NCI-H524 (cell line): Measurements from ENCODE around the gene RAB10.
"Not testable (repeated sequence)": the region's sequence is repeated elsewhere in the genome, so short reads cannot be mapped to it uniquely, and the experiment has no call there.

Experiments
- DNase-seq, 2 experiments: peaks; one replicate each; lab custom pipeline; 2025; lab: John Stamatoyannopoulos, UW

The RAB10 gene

DNA sequence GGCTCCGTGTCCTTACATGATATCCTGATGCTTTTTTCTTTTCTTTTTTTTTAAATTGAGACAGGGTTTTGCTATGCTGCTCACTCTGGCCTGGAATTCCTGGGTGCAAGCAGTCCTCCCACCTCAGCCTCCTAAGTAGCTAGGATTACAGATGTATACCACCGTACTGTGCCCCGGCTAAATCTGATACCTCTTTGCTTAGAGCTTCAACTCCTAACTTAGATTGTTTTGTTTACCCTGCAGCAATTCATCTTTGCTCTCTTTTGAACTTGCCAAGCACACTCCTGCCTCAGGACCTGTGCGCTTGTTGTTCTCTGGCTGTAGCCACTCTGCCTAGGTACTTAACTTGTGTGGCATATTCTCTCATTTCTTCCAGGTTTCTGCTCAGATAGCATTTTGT lies 24.5 kb downstream of the RAB10 start:
- DNase-seq: no peak

- DNase-seq: no peak
These were observed 25.7 kb downstream of the RAB10 start for GRCh38 chr2:26059542-26059941.

- DNase-seq: no peak
These were observed 27.7 kb downstream of the RAB10 start for GRCh38 chr2:26061539-26061938.

- DNase-seq: no peak
These were observed 31.0 kb downstream of the RAB10 start for GRCh38 chr2:26064846-26065245.

DNA sequence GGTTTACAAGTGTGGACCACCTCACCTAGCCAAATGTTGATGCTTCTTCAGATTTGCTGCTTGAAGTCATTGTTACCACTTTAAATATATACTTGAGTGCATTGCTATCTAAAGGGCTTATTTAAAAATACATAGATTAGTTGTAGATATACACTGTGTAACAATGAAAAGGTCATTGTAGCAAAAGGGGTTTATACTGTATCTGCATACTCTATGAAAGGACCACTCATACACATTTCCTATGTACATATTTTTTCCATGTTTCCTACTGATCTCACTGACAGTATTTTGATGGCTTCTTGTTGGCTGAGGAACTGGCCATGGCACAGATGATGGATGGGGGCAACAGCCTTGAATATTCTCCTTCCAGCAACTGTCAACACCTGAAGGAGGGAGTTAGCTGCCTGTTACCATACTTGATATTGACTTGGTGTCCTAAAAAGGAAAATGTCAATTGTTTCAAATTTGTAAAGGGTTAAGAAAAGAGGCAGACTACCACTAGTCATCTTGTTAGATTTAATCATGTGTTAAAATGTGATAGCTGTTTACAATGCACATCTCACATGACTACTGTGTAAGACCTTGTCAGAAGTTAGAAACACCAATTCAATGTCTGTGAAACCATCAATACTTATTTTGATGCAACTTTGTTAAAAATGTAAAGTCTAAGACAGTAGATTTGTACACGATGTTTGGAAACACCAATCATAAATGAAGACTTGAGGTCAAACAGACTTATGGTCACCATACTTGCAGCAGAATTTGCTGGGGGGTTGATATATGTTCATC lies 33.5 kb downstream of the RAB10 start:
- DNase-seq: no peak

DNA sequence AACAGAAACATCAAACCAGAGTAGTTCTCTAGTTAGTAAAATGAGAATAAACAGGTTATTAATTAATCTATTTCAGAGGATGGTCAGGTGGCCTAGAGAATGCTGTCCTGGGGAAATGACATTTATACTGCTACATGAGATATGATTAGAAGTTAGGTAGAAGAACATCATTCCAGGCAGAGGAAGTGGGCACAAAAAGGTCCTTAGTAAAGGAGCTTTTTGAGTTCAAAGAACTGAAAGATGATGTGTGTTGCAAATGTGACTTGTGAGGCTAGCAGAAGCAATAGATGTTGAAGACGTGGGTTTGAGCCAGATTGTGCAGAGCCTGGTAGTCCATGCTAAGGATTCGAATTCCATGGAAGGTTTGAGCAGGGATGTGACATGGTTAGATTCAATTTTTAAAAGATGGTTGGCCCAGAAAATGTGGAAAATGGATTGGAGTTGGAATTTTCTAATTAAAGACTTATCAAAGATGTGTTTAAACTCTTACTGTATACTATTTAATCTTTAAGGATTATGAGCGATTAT lies 34.2 kb downstream of the RAB10 start:
- no peak for DNase-seq

GRCh38 chr2:26068602-26069298 lies 34.9 kb downstream of the RAB10 start:
- DNase-seq: peak in 1 of 2 experiments; percentile 18

GRCh38 chr2:26070730-26071129 lies 36.8 kb downstream of the RAB10 start:
- no peak for DNase-seq

DNA sequence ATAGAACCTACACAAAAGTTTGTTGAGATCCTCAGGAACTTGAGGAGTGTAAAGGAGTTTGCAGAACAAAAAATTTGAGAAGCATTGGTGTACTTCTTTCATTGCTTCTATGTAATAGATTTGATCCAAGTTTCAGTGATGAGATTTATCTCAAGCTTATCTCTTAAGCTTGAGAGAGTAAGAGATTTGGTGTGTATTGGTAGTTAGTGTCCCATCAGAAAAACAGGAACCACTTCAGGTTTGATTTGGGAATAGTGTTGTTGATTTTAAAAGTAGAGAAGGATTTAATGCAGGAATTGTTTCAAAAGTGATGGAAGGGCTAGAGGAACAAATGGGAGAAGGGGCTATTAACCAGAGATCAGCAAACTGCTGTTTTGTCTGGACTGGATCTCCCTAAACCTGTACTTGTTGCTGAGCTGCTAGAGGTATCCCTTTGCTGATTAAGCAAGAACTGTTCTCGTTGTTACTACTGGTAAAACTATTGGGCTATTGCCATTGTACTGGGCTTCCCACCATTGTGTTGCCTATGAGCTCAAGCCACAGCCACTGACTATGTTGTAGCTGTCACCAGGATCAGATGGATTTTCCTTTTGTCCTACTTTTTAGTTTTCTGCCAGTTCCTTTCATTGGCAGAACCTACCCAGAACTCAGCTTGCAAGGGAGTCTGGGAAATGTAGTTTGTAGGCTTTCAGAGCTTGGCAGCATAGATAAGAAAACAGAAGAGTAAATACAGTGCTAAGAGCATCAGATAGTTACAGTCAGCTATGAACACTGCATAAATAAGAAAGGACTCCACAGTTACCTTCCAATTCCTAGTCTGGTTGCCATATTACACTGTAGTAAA lies 39.3 kb downstream of the RAB10 start:
- no peak for DNase-seq

GRCh38 chr2:26073830-26074229 lies 39.9 kb downstream of the RAB10 start:
- no peak for DNase-seq

DNA sequence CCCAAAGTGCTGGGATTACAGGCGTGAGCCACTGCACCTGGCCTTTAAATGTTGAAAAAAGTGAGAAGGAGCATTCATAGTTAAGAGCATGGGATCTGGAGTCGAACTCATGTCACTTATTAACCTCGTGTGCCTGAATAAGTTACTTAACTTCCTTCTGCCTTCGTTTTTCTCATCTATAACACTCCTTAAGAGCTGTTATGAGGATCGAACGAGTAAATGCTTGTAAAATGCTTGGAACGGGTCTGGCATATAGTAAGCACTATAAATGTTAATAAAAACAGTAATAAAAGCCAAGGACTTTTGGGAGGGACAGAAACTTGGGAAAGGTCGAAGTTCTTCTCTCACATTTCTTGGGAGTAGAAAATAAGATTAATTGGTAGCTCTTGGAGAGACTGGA lies 40.8 kb downstream of the RAB10 start:
- no peak for DNase-seq

DNA sequence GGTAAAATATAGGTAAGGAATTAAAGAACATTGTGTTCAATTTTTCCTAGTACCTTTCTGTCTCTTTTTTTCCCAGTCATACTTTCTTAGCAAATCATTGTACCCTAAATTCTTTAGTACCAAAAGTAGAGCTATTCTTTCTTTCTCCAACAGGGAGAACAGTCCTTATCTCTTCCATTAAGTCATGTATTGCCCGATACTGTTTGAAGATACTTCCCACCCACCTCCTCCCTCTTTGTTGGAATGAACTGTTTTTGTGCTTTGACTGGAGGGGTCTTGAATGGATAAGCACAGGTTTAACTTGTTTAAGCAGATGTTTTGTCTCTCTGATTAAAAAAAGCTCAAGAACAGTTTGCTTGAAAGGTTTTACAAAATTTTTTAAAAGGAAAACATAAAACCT lies 41.3 kb downstream of the RAB10 start:
- no peak for DNase-seq

DNA sequence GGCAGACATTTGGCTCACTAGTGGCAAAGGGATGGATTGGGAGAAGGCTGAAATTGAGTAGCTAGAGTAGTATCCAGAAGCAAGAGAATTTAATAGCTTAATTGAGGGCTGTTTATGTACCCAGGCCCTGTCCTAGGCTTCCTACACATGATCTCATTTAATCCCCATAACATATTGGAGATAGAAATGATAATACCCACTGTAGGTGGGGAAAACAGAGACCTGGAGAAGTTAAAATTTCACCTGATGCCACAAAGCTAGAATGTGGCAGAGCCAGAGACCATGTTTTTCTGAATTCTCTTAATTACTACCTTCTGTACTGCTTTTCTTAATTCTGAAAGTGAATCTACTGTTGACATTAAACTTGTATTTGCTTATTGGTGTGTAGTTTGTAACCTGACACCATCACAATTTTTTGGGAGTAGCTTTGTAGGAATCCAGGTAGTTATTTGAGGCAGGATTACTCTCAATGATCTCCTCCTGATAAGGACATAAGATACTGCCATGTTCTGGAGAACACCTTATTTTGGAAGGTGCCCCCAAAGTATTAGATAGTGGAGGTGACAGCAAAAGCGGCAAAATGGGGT lies 42.2 kb downstream of the RAB10 start:
- no peak for DNase-seq

DNA sequence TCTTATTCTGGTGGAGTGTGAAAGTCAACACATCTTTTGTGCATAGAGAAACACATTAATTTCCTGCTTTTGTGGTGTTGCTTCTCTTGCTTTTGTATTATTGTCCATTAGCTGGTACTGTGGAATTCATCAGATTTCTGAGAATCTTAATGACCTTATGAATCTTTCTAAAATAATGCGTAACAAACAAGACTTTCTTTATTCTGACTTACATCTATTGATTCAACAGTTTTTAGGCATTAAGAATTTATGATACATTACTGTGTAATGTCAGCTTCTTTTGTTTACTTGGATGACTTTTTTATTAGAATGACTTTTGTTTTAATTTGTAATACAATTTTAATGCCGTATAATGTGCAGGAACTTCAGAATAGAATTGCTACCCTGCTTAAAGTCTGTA lies 43.4 kb downstream of the RAB10 start:
- no peak for DNase-seq

GRCh38 chr2:26078939-26079338 lies 45.1 kb downstream of the RAB10 start:
- no peak for DNase-seq

- no peak for DNase-seq
These were observed 46.5 kb downstream of the RAB10 start for GRCh38 chr2:26080356-26080755.

DNA sequence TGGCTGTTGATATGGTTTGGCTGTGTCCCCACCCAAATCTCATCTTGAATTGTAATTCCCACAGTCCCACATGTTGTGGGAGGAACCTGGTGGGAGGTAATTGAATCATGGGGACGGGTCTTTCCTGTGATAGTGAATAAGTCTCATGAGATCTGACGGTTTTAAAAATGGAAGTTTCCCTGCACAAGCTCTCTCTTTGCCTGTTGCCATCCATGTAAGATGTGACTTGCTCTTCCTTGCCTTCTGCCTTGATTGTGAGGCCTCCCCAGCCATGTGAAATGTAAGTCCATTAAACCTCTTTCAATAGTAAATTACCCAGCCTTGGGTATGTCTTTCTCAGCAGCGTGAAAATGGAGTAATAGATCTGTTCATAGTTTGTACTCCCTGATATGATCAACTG lies 47.0 kb downstream of the RAB10 start:
- not testable (repeated sequence) for DNase-seq

DNA sequence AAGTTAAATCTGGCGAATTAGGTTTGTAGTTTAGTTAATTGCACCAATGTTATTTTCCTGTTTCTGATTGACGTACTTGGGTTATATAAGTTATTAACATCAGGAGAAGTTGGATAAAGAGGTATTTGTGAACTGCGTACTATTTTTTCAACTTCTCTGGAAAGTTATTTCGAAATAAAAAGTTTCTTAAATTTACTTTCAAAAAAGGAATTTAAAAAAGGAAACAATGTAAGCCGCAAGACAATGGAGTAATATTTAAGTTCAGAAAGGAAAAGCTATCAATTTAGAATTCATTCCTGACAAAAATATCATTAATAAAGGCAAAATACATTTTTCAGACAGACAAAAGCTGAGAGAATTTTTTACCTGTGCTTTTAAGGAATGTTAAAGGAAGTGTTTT lies 47.7 kb downstream of the RAB10 start:
- no peak for DNase-seq

GRCh38 chr2:26086155-26086637 lies 52.3 kb downstream of the RAB10 start:
- no peak for DNase-seq

DNA sequence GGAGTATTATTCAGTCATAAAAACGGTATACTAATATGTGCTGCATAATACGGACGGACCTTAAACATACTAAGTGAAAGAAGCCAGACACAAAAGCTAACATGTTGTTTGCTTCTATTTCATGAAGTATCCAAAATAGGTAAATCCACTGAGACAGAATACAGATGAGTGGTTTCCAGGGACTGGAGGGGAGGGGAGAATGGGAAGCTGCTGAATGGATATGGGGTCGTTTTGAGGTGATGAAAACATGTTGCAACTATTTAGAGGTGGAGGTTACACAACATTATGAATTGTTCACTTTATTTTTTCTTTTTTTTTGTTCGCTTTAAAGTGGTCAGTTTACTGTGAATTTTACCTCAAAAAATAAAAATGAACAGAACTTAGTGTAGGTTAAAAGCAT lies 52.9 kb downstream of the RAB10 start:
- no peak for DNase-seq

DNA sequence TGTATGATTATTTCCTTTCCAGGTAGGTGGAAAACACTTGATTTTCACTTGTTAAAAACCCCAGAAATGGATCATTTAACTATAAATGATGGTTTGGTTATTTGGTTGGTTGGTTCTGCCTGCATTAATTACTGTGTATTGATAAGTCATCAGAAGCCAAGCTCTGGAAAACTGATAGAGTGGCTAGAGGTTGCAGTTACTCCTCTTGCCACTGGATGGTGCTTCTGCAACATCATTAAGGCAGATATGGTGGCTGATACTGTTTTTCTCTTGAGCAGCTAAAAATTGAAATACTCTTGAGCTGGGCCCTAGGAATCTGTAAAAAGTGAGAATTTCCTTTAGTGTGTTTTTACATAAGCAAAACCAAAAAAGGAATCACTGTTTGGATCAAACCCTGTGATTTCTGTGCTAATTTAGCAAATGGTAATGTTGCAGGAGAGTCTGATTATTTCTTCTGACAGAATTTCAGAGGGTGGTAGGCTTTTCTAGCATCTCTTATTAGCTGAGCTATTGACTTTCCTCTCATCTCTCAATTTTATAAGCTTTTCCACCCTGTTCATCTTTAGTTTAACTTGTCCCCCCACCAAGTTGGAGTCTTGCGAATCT lies 54.3 kb downstream of the RAB10 start:
- peak; percentile 5 to 37 for DNase-seq
